ENCODE data around the gene MZT1. TPM values are rescaled to one million over a fixed set of nuclear protein-coding genes. Genes with fewer than 3 reads are reported as not detected.

MZT1 gene
- total RNA-seq, 4 donors from 2014 or later = 2.8 to 15.0 (median 9.3) TPM

DNA sequence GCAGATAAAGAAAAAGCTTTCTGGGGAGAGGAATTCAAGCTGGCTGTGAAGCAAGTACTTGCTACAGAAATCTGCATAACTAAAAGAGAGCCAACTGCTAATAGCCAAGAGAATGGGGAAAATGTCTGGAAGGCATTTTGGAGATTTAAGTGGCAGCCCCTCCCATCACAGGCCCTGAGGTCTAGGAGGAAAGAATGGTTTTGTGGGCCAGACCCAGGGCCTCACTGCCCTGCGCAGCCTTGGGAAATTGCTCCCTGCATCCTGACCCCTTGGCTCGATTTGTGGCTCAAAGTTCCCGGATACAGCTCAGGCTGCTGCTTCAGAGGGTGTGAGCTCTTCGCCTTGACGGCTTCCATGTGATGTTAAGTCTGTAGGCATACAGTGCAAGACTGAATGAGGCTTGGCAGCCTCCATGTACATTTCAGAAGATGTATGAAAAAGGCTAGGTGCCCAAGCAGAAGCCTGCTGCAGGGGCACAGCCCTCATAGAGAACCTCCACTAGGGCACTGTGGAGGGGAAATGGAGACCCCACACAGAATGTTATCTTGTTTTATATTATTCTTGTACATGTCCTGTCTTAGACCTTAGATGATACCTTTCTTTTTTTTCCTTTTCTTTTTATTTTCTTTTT, 34.4 kb downstream of the MZT1 start:
- Histone ChIP-seq H3K36me3 (no peaks in the 10 kb centered on the region), H3K4me3 (no peak overlapping the region), H3K27ac (no peak overlapping the region), H3K9me3 (peaks cover 0 to 8% (median 0%) of the 10 kb centered on the region in 3 donors), H3K27me3 (no peaks in the 10 kb centered on the region), H3K4me1 (no peaks in the 10 kb centered on the region)
- TF ChIP-seq, protein P1, sequence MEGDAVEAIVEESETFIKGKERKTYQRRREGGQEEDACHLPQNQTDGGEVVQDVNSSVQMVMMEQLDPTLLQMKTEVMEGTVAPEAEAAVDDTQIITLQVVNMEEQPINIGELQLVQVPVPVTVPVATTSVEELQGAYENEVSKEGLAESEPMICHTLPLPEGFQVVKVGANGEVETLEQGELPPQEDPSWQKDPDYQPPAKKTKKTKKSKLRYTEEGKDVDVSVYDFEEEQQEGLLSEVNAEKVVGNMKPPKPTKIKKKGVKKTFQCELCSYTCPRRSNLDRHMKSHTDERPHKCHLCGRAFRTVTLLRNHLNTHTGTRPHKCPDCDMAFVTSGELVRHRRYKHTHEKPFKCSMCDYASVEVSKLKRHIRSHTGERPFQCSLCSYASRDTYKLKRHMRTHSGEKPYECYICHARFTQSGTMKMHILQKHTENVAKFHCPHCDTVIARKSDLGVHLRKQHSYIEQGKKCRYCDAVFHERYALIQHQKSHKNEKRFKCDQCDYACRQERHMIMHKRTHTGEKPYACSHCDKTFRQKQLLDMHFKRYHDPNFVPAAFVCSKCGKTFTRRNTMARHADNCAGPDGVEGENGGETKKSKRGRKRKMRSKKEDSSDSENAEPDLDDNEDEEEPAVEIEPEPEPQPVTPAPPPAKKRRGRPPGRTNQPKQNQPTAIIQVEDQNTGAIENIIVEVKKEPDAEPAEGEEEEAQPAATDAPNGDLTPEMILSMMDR (IDR thresholded peaks at IDR 0.05) = no peak
- TF ChIP-seq POLR2A (IDR thresholded peaks at IDR 0.05) = no peak
- no peak for DNase-seq
- intact Hi-C loops (cut with DNase I) = no loop called here
- WGBS, 2 donors = 60 to 100% methylated on average over 1 to 5 of the region's 5 CpGs

DNA sequence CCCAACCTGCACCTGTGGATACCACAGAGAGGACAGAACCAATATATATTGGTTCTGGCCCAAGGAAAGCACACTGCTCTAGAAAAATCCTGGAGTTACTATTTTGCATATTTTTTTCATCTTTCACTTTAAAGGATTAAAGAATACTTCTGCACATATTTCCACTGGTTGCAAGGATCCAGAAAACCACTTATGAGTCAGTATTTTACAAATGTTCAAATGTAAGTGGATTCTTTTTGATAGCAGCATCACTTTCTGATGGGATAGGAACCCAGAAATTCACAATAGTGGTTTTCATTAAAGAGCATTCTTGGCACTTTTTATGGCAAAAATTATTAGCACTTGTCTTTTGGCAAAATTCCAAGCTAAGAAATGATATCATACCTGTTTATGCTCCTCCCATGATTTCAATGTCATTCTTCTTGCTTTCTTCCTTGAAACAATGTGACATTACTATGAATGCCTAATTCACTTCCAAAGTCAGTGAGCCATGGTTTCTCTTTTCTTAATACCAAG, 38.2 kb downstream of the MZT1 start:
- H3K4me1 ChIP-seq = no peaks in the 10 kb centered on the region
- no peak overlapping the region for H3K4me3 ChIP-seq
- intact Hi-C loops (cut with DNase I) = no loop called here
- H3K27me3 ChIP-seq = no peaks in the 10 kb centered on the region
- H3K27ac ChIP-seq = no peak overlapping the region
- no peaks in the 10 kb centered on the region for H3K36me3 ChIP-seq
- TF ChIP-seq POLR2A (IDR thresholded peaks at IDR 0.05) = no peak
- TF ChIP-seq, protein P1 (IDR thresholded peaks at IDR 0.05) = no peak
- peaks cover 0 to 8% (median 0%) of the 10 kb centered on the region in 3 donors for H3K9me3 ChIP-seq
- DNase-seq = no peak

- H3K36me3 ChIP-seq = no peaks in the 10 kb centered on the region
- no peaks in the 10 kb centered on the region for H3K27me3 ChIP-seq
- H3K9me3 ChIP-seq = no peaks in the 10 kb centered on the region
- H3K4me1 ChIP-seq = no peaks in the 10 kb centered on the region
- no peak for TF ChIP-seq POLR2A (IDR thresholded peaks at IDR 0.05)
- TF ChIP-seq, protein P1 (IDR thresholded peaks at IDR 0.05) = no peak
- no peak overlapping the region for H3K4me3 ChIP-seq
- DNase-seq = no peak
- intact Hi-C loops (cut with DNase I) = no loop called here
- 69 to 70% methylated on average over 3 of the region's 3 CpGs for whole genome bisulfite sequencing, 2 donors
- no peak overlapping the region for H3K27ac ChIP-seq
Observed at GRCh38 chr13:72686766-72687165, 40.7 kb downstream of the MZT1 start.

GRCh38 chr13:72680353-72680752, 47.1 kb downstream of the MZT1 start:
- WGBS, 2 donors = 82 to 96% methylated on average over 1 of the region's 1 CpG
- no peak overlapping the region for H3K27ac ChIP-seq
- H3K36me3 ChIP-seq = no peaks in the 10 kb centered on the region
- H3K27me3 ChIP-seq = no peaks in the 10 kb centered on the region
- no peak overlapping the region for H3K4me3 ChIP-seq
- H3K9me3 ChIP-seq = no peaks in the 10 kb centered on the region
- intact Hi-C loops (cut with DNase I) = no loop called here
- no peak for DNase-seq
- H3K4me1 ChIP-seq = no peaks in the 10 kb centered on the region
- no peak for TF ChIP-seq POLR2A (IDR thresholded peaks at IDR 0.05)
- TF ChIP-seq, protein P1 (IDR thresholded peaks at IDR 0.05) = no peak

DNA sequence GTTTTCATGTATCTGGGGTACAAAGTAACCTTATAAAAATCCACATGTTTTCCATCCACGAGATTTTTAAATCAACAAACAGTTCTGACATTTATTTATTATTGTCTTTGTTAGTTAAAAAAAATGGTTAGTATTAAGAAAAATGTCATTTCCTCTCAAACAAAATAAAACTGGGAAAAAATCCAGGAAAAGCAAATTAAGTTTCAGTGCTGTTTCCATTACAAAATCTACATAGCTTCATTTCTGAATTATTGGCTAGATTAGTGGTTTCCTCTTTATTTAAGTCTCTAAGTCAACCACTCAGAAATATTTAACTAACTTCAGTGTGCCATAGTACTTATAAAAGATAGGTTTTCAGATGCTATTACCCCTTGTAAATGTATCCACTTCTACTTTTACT, 49.1 kb downstream of the MZT1 start:
- TF ChIP-seq, protein P1 (IDR thresholded peaks at IDR 0.05) = no peak
- TF ChIP-seq POLR2A (IDR thresholded peaks at IDR 0.05) = no peak
- 7% methylated on average over 1 of the region's 1 CpG for WGBS, 2 donors
- Histone ChIP-seq H3K27me3 (no peaks in the 10 kb centered on the region), H3K4me3 (no peak overlapping the region), H3K9me3 (no peaks in the 10 kb centered on the region), H3K4me1 (no peaks in the 10 kb centered on the region), H3K27ac (no peak overlapping the region), H3K36me3 (no peaks in the 10 kb centered on the region)
- DNase-seq = no peak
- intact Hi-C loops (cut with DNase I) = no loop called here

All from esophagus squamous epithelium (tissue), 5 donors.